ENCODE measurements around the gene ACTG1.
A peak's percentile ranks its signal among the peaks of the same experiment; 100 is the strongest.

The ACTG1 gene

DNA sequence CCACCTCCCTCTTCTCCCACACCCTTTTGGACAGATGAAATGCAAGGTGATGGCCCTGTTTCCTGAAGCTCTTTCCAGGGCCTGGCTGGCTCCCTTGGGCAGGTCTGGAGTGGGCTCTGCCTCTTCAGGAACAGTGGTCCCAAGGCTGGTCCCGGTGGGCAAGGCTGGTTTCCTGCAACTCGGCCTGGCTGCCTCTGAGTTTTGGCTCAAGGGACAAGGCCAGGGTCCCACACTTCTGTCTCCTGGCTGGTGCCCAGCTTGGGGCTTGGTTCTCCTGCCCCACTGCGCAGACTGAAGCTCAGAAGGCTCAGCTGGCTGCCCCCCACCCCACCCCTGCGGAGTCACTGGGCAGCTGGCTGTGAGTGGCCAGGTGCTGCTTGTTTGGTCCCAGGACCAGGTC, 3.8 kb upstream of the ACTG1 start:
- no peak for TF ChIP-seq CTCF (IDR thresholded peaks at IDR 0.05; ENCODE audit: low read depth, low read length)
- Histone ChIP-seq H3K4me1 (no peaks in the 10 kb centered on the region), H3K4me3 (ENCODE audit: low read depth, low read length) (no peak overlapping the region), H3K36me3 (peaks cover 8% of the 10 kb centered on the region), H3K27me3 (no peaks in the 10 kb centered on the region), H3K9me3 (no peaks in the 10 kb centered on the region)
- DNase-seq = no peak

GRCh38 chr17:81515530-81516041, 3.0 kb upstream of the ACTG1 start:
- H3K4me1 ChIP-seq = no peaks in the 10 kb centered on the region
- H3K9me3 ChIP-seq = no peaks in the 10 kb centered on the region
- TF ChIP-seq CTCF (IDR thresholded peaks at IDR 0.05; ENCODE audit: low read depth, low read length) = no peak
- H3K27me3 ChIP-seq = no peaks in the 10 kb centered on the region
- H3K36me3 ChIP-seq = peaks cover 17% of the 10 kb centered on the region
- no peak for DNase-seq
- peak overlapping the region; percentile 69 for H3K4me3 ChIP-seq (ENCODE audit: low read depth, low read length)

GRCh38 chr17:81514739-81515529, 2.3 kb upstream of the ACTG1 start:
- no peak for TF ChIP-seq CTCF (IDR thresholded peaks at IDR 0.05; ENCODE audit: low read depth, low read length)
- peak overlapping the region; percentile 69 for H3K4me3 ChIP-seq (ENCODE audit: low read depth, low read length)
- DNase-seq = peak; percentile 80
- H3K4me1 ChIP-seq = no peaks in the 10 kb centered on the region
- H3K9me3 ChIP-seq = no peaks in the 10 kb centered on the region
- H3K27me3 ChIP-seq = no peaks in the 10 kb centered on the region
- H3K36me3 ChIP-seq = peaks cover 23% of the 10 kb centered on the region

DNA sequence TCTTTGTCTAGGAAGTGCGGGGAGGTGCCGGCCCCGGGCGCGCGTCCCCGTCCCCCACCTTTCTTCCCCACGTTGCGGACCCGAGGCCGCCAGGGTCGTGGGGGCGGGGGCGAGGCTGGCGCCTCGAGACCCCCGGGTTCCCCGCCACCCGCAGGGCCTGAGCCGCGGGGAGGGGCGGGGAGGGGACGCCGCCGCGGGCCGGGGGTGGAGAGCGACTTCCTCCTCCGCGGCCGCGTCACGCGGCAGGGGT, 1.8 kb upstream of the ACTG1 start:
- no peak for DNase-seq
- no peaks in the 10 kb centered on the region for H3K9me3 ChIP-seq
- peak overlapping the region; percentile 69 for H3K4me3 ChIP-seq (ENCODE audit: low read depth, low read length)
- H3K27me3 ChIP-seq = no peaks in the 10 kb centered on the region
- H3K4me1 ChIP-seq = no peaks in the 10 kb centered on the region
- peaks cover 29% of the 10 kb centered on the region for H3K36me3 ChIP-seq
- no peak for TF ChIP-seq CTCF (IDR thresholded peaks at IDR 0.05; ENCODE audit: low read depth, low read length)

DNA sequence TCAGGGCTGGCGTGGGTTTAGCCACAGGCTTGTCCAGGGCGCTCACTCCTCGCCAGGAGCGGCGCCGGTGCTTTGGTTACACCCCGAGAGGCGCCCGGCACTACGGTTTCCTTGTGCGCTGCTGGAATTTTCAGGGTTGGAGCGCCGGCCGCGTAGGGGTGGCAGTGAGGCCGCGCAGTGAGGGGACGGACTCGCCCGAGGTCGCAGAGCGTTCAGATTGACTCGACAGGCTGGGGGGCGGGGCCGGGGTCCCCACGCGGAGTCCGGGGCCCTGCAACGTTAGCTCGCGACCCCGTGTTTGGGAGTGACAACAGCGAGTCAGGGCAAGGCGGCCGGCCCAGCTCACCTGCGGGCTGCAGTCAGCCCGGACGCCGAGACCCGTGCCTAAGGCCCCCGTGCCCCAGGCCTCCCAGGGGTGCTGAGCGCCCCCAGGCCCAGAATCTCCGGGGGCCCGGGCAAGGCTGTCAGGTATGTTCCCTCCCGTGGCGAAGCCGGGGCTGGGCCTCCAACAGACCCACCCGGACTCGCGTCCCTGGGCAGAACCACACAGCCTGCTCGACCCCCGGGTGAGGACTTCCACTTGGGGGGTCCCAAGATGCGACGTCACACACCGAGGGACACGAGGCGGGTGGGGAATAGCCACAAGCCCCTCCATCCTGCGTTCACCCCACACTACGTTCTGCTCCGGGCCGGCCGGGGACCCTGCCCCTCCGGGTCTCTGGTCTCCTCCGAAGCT, 1.3 kb upstream of the ACTG1 start:
- Histone ChIP-seq H3K36me3 (peaks cover 34% of the 10 kb centered on the region), H3K4me1 (no peaks in the 10 kb centered on the region), H3K4me3 (ENCODE audit: low read depth, low read length) (peak overlapping the region; percentile 69), H3K9me3 (no peaks in the 10 kb centered on the region), H3K27me3 (no peaks in the 10 kb centered on the region)
- DNase-seq = peak; percentile 25
- TF ChIP-seq CTCF (IDR thresholded peaks at IDR 0.05; ENCODE audit: low read depth, low read length) = no peak

DNA sequence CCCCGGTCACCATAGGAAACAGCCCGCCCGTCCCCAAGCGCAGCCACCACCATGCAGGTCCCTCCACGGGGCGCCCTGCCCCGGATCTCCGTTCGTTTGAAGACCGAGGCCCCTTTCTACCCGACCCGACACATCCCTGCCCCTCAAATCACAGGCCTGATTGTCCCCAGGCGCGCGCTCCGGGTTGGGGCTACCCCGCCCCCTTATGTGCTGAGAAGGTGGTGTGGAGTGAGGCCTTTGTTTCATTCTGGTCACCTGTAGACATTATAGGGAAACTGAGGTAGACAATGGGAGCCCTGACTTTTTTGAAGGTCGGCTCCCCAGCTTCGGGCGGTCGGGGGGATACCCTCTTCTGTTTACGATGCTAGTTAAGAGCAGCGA, 763 bp upstream of the ACTG1 start:
- TF ChIP-seq CTCF (IDR thresholded peaks at IDR 0.05; ENCODE audit: low read depth, low read length) = no peak
- Histone ChIP-seq H3K36me3 (peaks cover 36% of the 10 kb centered on the region), H3K27me3 (no peaks in the 10 kb centered on the region), H3K4me1 (no peaks in the 10 kb centered on the region), H3K9me3 (no peaks in the 10 kb centered on the region), H3K4me3 (ENCODE audit: low read depth, low read length) (no peak overlapping the region)
- DNase-seq = no peak

Data from BE2C (cell line).